ENCODE data around the gene AQP12B. TPM values are rescaled to one million over a fixed set of nuclear protein-coding genes. Genes with fewer than 3 reads are reported as not detected.

AQP12B gene
- polyA plus RNA-seq, 1 of the 3 experiments (the other 2 are of a cell fraction), result not detected

DNA sequence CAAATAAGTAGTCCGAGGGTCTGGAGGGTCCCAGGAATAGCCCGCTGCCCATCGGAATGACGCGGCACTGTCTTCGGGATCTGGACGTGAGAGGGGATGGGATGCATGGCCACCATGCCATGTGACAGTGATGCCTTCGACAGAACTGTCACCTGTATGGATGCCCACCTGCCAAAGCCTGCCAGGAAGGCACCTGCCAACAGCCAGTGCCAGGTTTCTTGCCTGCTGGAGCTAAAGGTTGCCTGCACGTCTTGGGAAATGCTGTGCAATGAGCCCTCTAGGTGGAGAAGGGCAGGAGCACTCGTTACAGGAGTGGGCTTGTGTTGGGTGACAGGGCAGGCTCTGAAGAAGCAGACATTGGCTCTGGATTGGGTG is 36.9 kb downstream of the AQP12B start:
- Histone ChIP-seq H3K4me1 (ENCODE audit: control insufficient read depth in 1 of 2, insufficient read depth in 2 of 2, low read depth in 1 of 2, low read length in 1 of 2) (no peaks in the 10 kb centered on the region; a peak in 1 of 4 replicates), H3K9me3 (no peaks in the 10 kb centered on the region), H3K27ac (ENCODE audit: low read depth in 2 of 2, low read length in 1 of 2) (no peak overlapping the region), H3F3A (replicated peaks; ENCODE audit: insufficient read depth) (no peaks in the 10 kb centered on the region), H3K27me3 (ENCODE audit: insufficient read depth) (no peaks in the 10 kb centered on the region; the same call in 1 of the 2 replicates), H3K4me2 (no peak overlapping the region), H2AFZ (ENCODE audit: low read depth) (no peak overlapping the region), H3K9me2 (no peaks in the 10 kb centered on the region), H3K36me3 (replicated peaks in 1 of 2; ENCODE audit: control insufficient read depth in 1 of 2, insufficient read depth in 2 of 2, low read length in 1 of 2) (no peaks in the 10 kb centered on the region), H4K20me1 (ENCODE audit: insufficient read depth) (no peaks in the 10 kb centered on the region), H3K9ac (no peak overlapping the region), H3K4me3 (ENCODE audit: low read depth in 2 of 2, low read length in 1 of 2) (no peak overlapping the region), H3K79me2 (ENCODE audit: insufficient read depth) (no peaks in the 10 kb centered on the region)
- POLR2A ChIA-PET, result no interaction called here
- CTCF ChIA-PET, result interaction anchor here (1.3 kb wide), 1 partner anchor 195 kb away, joined by 3 read pairs; no protein-coding TSS in a partner anchor
- 52% methylated on average over 5 of the region's 10 CpGs for WGBS (ENCODE audit: low lambda C conversion rate)
- no peak for DNase-seq
- no peak for TF ChIP-seq TCF12 (IDR thresholded peaks at IDR 0.05)
- TF ChIP-seq FOSL2 (IDR thresholded peaks at IDR 0.05; ENCODE audit: borderline replicate concordance, low read depth), result no peak
- no peak for TF ChIP-seq SMC3 (IDR thresholded peaks at IDR 0.05; ENCODE audit: low read depth, low read length)
- TF ChIP-seq SIN3A (IDR thresholded peaks at IDR 0.05; ENCODE audit: borderline replicate concordance, low read depth, low read length), result no peak
- no peak for TF ChIP-seq POLR2AphosphoS5 (IDR thresholded peaks at IDR 0.05; ENCODE audit: low read depth, low read length)

- 50% methylated on average over 2 of the region's 10 CpGs for WGBS (ENCODE audit: low lambda C conversion rate)
- H3K27ac ChIP-seq (ENCODE audit: low read depth in 2 of 2, low read length in 1 of 2), result no peak overlapping the region
- no peaks in the 10 kb centered on the region for H4K20me1 ChIP-seq (ENCODE audit: insufficient read depth)
- H3K79me2 ChIP-seq (ENCODE audit: insufficient read depth), result no peaks in the 10 kb centered on the region
- H3K9ac ChIP-seq, result no peak overlapping the region
- ChIA-PET POLR2A (no interaction called here), CTCF (no interaction called here)
- no peaks in the 10 kb centered on the region for H3F3A ChIP-seq (replicated peaks; ENCODE audit: insufficient read depth)
- H3K36me3 ChIP-seq (replicated peaks in 1 of 2; ENCODE audit: control insufficient read depth in 1 of 2, insufficient read depth in 2 of 2, low read length in 1 of 2), result no peaks in the 10 kb centered on the region
- DNase-seq, result peak; percentile 22
- no peaks in the 10 kb centered on the region; a peak in 1 of 4 replicates for H3K4me1 ChIP-seq (ENCODE audit: control insufficient read depth in 1 of 2, insufficient read depth in 2 of 2, low read depth in 1 of 2, low read length in 1 of 2)
- H3K4me3 ChIP-seq (ENCODE audit: low read depth in 2 of 2, low read length in 1 of 2), result no peak overlapping the region
- H3K4me2 ChIP-seq, result no peak overlapping the region
- no peaks in the 10 kb centered on the region; the same call in 1 of the 2 replicates for H3K27me3 ChIP-seq (ENCODE audit: insufficient read depth)
- no peaks in the 10 kb centered on the region for H3K9me2 ChIP-seq
- no peaks in the 10 kb centered on the region for H3K9me3 ChIP-seq
- H2AFZ ChIP-seq (ENCODE audit: low read depth), result no peak overlapping the region
- TF ChIP-seq NRF1 (IDR thresholded peaks at IDR 0.05; ENCODE audit: low read depth, low read length), result no peak
These were observed 37.3 kb downstream of the AQP12B start for GRCh38 chr2:240645346-240645745.

- Histone ChIP-seq H4K20me1 (ENCODE audit: insufficient read depth) (no peaks in the 10 kb centered on the region), H3K9me3 (no peaks in the 10 kb centered on the region), H3F3A (replicated peaks; ENCODE audit: insufficient read depth) (no peaks in the 10 kb centered on the region), H3K27me3 (ENCODE audit: insufficient read depth) (no peaks in the 10 kb centered on the region; the same call in 1 of the 2 replicates), H3K79me2 (ENCODE audit: insufficient read depth) (no peaks in the 10 kb centered on the region), H3K9ac (no peak overlapping the region), H2AFZ (ENCODE audit: low read depth) (no peak overlapping the region), H3K36me3 (replicated peaks in 1 of 2; ENCODE audit: control insufficient read depth in 1 of 2, insufficient read depth in 2 of 2, low read length in 1 of 2) (no peaks in the 10 kb centered on the region), H3K9me2 (no peaks in the 10 kb centered on the region), H3K4me3 (ENCODE audit: low read depth in 2 of 2, low read length in 1 of 2) (no peak overlapping the region), H3K27ac (ENCODE audit: low read depth in 2 of 2, low read length in 1 of 2) (no peak overlapping the region), H3K4me1 (ENCODE audit: control insufficient read depth in 1 of 2, insufficient read depth in 2 of 2, low read depth in 1 of 2, low read length in 1 of 2) (no peaks in the 10 kb centered on the region; a peak in 1 of 4 replicates), H3K4me2 (no peak overlapping the region)
- ChIA-PET CTCF (no interaction called here), POLR2A (no interaction called here)
- peak; percentile 34 for DNase-seq
- 14% methylated on average over 3 of the region's 8 CpGs for WGBS (ENCODE audit: low lambda C conversion rate)
- no peak for TF ChIP-seq MEF2A (IDR thresholded peaks at IDR 0.05; ENCODE audit: borderline replicate concordance, low read depth)
- no peak for TF ChIP-seq ZBTB33 (IDR thresholded peaks at IDR 0.05; ENCODE audit: borderline replicate concordance, low read depth)
- no peak for TF ChIP-seq USF2 (IDR thresholded peaks at IDR 0.05; ENCODE audit: borderline replicate concordance, low read depth, low read length)
- TF ChIP-seq SMC3 (IDR thresholded peaks at IDR 0.05; ENCODE audit: low read depth, low read length), result no peak
- TF ChIP-seq, protein P1, sequence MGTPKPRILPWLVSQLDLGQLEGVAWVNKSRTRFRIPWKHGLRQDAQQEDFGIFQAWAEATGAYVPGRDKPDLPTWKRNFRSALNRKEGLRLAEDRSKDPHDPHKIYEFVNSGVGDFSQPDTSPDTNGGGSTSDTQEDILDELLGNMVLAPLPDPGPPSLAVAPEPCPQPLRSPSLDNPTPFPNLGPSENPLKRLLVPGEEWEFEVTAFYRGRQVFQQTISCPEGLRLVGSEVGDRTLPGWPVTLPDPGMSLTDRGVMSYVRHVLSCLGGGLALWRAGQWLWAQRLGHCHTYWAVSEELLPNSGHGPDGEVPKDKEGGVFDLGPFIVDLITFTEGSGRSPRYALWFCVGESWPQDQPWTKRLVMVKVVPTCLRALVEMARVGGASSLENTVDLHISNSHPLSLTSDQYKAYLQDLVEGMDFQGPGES (IDR thresholded peaks at IDR 0.05; ENCODE audit: low read depth, low read length), result no peak
- TF ChIP-seq FOXM1 (IDR thresholded peaks at IDR 0.05; ENCODE audit: low read depth), result no peak
- no peak for TF ChIP-seq EZH2phosphoT487 (IDR thresholded peaks at IDR 0.05; ENCODE audit: borderline replicate concordance, low read depth)
- no peak for TF ChIP-seq MAX (IDR thresholded peaks at IDR 0.05; ENCODE audit: low read depth)
- TF ChIP-seq RCOR1 (IDR thresholded peaks at IDR 0.05; ENCODE audit: low read length), result no peak
These were observed 37.8 kb downstream of the AQP12B start for GRCh38 chr2:240644859-240645301.

Data from SK-N-SH (cell line).